Activated naive CD4-positive, alpha-beta T cell treated with anti-CD3 and anti-CD28 coated beads, Interleukin-2, amount 10 ng/mL, durations not matched to agents 7 days and 5 days (primary cell): Measurements from ENCODE around the gene STX4.
"Not testable (repeated sequence)": the region's sequence is repeated elsewhere in the genome, so short reads cannot be mapped to it uniquely, and the experiment has no call there.

Experiments
- CTCF ChIA-PET: fragments of 350-600 bp; sonication (Branson Sonifier 250); formaldehyde crosslinking; loops from one replicate; lab custom pipeline; 2021; ENCODE audit warnings: antibody characterized with exemption; lab: Charles Lee
- DNase-seq: peaks from one replicate; pipeline ENCODE4 v3.0.0-alpha.2; 2020
- H3K27ac Mint-ChIP-seq: one replicate; pipeline ENCODE4 v1.8.0; 2021; ENCODE audit warnings: mild to moderate bottlenecking, moderate library complexity, mixed read lengths
- H3K27me3 Mint-ChIP-seq: one replicate; pipeline ENCODE4 v1.8.0; 2021; ENCODE audit warnings: mild to moderate bottlenecking, mixed read lengths
- H3K36me3 Mint-ChIP-seq: one replicate; pipeline ENCODE4 v1.8.0; 2021; ENCODE audit warnings: mixed read lengths
- H3K4me1 Mint-ChIP-seq: one replicate; pipeline ENCODE4 v1.8.0; 2021; ENCODE audit warnings: mixed read lengths
- H3K4me3 Mint-ChIP-seq: one replicate; pipeline ENCODE4 v1.8.0; 2021; ENCODE audit warnings: mild to moderate bottlenecking, moderate library complexity, mixed read lengths
- H3K9me3 Mint-ChIP-seq: one replicate; pipeline ENCODE4 v1.8.0; 2021; ENCODE audit warnings: mixed read lengths

STX4 gene

DNA sequence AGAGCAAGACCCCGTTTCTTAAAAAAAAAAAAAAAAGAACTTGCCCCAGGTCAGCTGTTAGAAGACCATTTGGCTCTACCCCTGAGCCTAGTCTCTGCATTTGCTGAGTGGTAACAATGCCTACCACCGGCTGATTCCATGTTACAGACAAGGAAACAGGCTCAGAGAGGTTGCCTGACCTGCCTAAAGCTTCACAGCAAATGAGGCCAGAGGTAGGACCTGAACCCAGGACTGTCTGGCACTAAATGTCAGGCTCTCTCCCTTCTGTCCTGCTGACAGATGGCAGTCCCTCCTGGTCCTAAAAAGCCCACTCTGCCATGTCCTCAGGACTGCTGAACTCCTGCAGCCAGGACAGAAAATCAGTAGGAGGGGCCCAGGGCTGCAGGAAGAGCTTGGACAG lies 28.7 kb upstream of the STX4 start:
- H3K4me1 Mint-ChIP-seq = no peaks in the 10 kb centered on the region
- DNase-seq = no peak
- H3K27me3 Mint-ChIP-seq = peaks cover 68% of the 10 kb centered on the region
- H3K27ac Mint-ChIP-seq = no peak overlapping the region
- no peaks in the 10 kb centered on the region for H3K9me3 Mint-ChIP-seq
- H3K36me3 Mint-ChIP-seq = no peaks in the 10 kb centered on the region
- CTCF ChIA-PET = no interaction called here
- no peak overlapping the region for H3K4me3 Mint-ChIP-seq

DNA sequence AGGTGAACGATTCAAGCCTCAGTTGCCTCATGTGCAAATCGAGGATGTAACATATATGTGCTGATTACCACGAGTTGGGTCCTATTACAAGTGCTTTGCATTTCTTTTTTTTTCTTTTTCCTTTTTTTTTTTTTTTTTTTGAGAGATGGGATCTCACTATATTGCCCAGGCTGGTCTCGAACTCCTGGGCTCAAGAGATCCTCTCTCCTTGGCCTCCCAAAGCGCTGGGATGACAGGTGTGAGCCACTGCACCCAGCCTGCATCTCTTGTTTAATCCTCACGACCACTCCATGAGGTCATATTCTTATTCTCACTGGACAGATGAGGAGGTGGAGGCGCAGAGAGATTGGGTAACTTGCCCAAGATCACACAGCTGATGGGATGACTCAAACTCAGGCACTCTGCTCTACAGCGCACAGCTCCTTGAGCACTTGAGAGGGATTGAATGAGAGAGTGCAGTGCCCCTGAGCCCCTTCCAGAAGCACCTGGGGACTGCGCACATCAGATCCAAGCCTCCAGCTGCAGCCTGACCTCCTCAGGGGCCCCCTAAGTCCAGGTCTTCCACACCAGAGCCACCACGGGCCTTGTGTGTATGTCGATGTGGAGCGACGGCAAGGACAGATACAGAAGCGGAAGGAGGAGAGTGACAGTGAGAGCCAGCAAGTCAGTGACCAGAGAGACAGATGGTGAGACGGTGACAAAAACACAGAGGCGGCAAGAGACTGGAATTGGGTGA lies 27.8 kb upstream of the STX4 start:
- H3K36me3 Mint-ChIP-seq = no peaks in the 10 kb centered on the region
- CTCF ChIA-PET = no interaction called here
- peaks cover 70% of the 10 kb centered on the region for H3K27me3 Mint-ChIP-seq
- peaks cover 4% of the 10 kb centered on the region for H3K4me1 Mint-ChIP-seq
- H3K4me3 Mint-ChIP-seq = no peak overlapping the region
- DNase-seq = no peak
- H3K9me3 Mint-ChIP-seq = no peaks in the 10 kb centered on the region
- H3K27ac Mint-ChIP-seq = no peak overlapping the region

DNA sequence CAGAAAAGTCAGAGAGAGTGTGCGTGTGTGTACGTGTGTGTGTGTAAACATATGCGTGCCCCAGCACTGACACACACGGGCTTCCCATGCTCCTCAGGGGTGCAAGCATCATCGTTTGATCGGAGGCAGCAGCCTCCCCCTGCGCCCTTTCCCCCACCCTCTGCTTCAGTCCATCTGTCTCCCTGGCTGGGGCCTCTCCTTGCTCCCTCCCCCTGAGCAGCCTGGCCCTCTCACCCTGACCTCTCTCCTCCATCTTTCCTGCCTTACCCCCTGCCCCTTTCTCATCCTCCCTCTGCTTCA lies 27.3 kb upstream of the STX4 start:
- H3K4me3 Mint-ChIP-seq = no peak overlapping the region
- no peaks in the 10 kb centered on the region for H3K36me3 Mint-ChIP-seq
- DNase-seq = no peak
- H3K27ac Mint-ChIP-seq = no peak overlapping the region
- CTCF ChIA-PET = no interaction called here
- H3K9me3 Mint-ChIP-seq = no peaks in the 10 kb centered on the region
- H3K4me1 Mint-ChIP-seq = peaks cover 8% of the 10 kb centered on the region
- H3K27me3 Mint-ChIP-seq = peaks cover 72% of the 10 kb centered on the region

DNA sequence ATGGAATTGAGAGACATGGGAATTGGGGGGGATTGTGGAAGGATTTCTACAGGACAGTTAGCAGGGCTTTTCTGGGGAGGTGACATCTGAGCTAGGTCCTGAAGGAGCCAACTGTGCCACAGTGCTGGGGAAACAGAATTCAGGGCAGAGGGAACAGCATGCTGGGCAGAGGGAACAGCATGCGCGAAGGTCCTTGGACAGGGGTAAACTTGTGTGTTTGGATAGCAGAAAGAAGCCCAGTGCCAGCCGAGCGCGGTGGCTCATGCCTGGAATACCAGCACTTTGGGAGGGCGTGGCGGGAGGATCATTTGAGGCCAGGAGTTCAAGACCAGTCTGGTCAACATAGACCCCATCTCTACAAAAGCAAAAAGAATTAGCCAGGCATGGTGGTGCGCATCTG lies 26.8 kb upstream of the STX4 start:
- Mint-ChIP-seq H3K27ac (no peak overlapping the region), H3K36me3 (no peaks in the 10 kb centered on the region), H3K27me3 (peaks cover 76% of the 10 kb centered on the region), H3K4me3 (no peak overlapping the region), H3K4me1 (peaks cover 12% of the 10 kb centered on the region), H3K9me3 (no peaks in the 10 kb centered on the region)
- CTCF ChIA-PET = no interaction called here
- DNase-seq = no peak

DNA sequence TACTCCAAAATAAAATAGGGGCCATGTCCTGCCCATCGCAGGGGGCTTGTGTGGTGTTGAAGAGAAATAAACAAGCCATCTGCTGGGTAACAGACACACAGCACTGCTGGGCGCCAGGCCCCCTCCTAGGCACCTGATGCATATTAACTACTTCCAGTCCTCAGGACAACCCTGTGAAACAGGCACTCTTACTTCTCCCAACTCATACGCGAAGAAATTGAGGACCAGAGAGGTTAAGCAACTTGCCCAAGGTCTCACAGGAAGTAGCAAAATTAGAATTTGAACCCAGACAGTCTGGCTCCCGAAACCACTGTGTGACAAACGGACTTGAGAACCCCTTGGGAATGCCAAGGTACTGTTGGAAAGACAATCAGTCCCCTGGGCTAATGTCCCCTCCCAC lies 25.7 kb upstream of the STX4 start:
- CTCF ChIA-PET = no interaction called here
- Mint-ChIP-seq H3K4me1 (peaks cover 12% of the 10 kb centered on the region), H3K27me3 (peaks cover 87% of the 10 kb centered on the region), H3K9me3 (no peaks in the 10 kb centered on the region), H3K4me3 (no peak overlapping the region), H3K36me3 (no peaks in the 10 kb centered on the region), H3K27ac (no peak overlapping the region)
- DNase-seq = no peak

DNA sequence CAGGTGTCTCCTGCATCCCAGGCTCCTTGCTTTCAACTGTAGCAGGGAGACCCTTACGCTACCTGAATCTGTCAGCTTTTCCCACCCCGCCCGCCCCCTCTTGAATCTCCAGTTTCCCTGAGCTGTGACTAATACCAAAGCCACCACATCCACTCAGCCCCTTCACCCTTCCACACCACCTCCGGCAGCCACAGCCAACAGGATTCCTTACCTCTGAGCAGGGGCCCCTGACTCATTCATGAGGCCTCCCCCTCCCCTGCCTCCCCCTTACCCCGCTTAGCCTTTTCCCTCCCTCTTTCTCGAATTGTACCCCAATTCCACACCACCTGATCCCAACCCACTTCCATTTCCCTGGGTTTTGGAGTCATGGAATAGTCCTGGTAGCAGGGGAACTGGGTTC lies 25.2 kb upstream of the STX4 start:
- Mint-ChIP-seq H3K9me3 (no peaks in the 10 kb centered on the region), H3K27ac (no peak overlapping the region)
- DNase-seq = no peak

DNA sequence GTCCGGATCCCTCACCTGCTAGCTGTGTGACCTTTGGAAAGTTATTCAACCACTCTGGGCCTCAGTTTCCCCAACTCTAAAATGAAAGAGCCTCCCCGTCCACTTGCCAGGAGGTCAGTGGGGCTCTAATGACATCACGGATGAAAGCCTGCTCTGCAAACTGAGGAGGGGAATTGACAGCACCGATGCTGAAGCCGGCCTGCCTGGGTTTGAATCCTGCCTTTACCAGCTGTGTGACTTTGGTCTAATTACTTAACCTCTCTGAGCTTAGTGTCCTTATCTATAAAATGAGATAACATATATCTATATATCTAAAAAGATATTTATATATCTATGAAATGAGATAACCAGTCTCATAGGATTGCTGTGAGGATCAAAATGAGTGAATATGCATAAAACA lies 24.8 kb upstream of the STX4 start:
- no peak for DNase-seq
- CTCF ChIA-PET = interaction anchor here (0.9 kb wide), 1 partner anchor 23 kb away, joined by 3 read pairs; no protein-coding TSS in a partner anchor
- no peak overlapping the region for H3K4me3 Mint-ChIP-seq
- H3K27me3 Mint-ChIP-seq = peaks cover 91% of the 10 kb centered on the region
- no peaks in the 10 kb centered on the region for H3K9me3 Mint-ChIP-seq
- H3K36me3 Mint-ChIP-seq = no peaks in the 10 kb centered on the region
- H3K27ac Mint-ChIP-seq = no peak overlapping the region
- H3K4me1 Mint-ChIP-seq = peaks cover 12% of the 10 kb centered on the region

More for the DNA sequence above, 25.2 kb upstream of the STX4 start:
- Mint-ChIP-seq H3K4me1 (peaks cover 12% of the 10 kb centered on the region), H3K27me3 (peaks cover 91% of the 10 kb centered on the region), H3K4me3 (no peak overlapping the region), H3K36me3 (no peaks in the 10 kb centered on the region)
- CTCF ChIA-PET = no interaction called here

DNA sequence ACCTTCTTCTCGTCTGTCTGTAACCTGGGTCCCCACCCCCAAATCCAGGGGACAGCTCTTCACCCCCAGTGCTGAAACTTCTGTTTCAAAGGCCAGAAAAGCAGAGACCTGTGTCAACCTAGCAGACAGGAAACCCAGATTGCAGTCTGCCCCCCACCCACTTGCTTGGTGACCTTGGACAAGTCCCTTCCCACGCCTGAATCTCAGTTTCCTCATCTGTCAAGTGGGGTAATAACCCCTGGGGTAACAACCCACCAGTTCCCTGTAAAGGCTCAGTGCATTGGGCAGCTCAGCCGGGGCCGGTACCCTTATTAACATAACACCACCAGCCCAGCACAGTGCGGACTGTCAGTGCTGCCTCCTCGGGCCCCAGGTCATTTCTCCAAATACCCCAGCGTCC lies 24.2 kb upstream of the STX4 start:
- Mint-ChIP-seq H3K36me3 (no peaks in the 10 kb centered on the region), H3K27me3 (peaks cover 97% of the 10 kb centered on the region), H3K4me3 (no peak overlapping the region), H3K4me1 (peaks cover 12% of the 10 kb centered on the region), H3K27ac (no peak overlapping the region), H3K9me3 (no peaks in the 10 kb centered on the region)
- CTCF ChIA-PET = interaction anchor here (0.9 kb wide), 1 partner anchor 24 kb away, joined by 3 read pairs; no protein-coding TSS in a partner anchor
- no peak for DNase-seq

DNA sequence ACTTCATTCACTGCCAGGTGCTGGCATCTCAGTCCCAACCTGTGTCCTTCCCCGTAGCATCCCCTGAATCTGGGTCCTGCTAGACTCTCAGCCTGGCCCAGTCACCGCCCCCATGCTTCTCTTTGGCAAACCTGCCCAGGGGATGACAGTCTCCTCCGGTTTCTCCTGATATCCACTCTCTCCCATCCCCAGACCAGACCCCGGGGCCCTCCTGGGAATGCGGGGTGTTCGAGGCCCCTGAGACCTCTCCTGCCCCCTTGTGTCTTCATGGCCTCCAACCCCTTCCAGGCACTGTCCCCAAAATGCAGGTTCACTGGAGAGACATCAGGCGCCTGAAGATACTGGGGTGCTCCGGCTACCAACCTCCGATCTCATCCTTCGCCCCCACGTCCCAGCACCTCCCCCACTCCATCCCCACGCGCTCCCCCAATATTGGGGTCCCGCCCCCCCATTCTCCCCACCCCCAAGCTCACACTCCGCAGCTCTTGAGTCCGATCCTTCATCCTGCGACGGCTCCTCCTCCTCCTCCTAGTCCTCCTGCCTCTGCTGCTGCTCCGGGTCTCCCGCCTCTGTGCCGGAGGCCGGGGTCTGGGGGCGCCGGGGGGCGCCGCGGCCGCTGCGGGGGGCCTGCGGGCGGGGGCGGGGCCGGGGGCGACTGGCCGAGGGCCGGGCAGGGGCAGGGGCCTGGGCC lies 23.3 kb upstream of the STX4 start:
- Mint-ChIP-seq H3K4me3 (peak overlapping the region; percentile 28), H3K9me3 (no peaks in the 10 kb centered on the region), H3K27me3 (peaks cover 98% of the 10 kb centered on the region), H3K4me1 (peaks cover 12% of the 10 kb centered on the region), H3K36me3 (no peaks in the 10 kb centered on the region), H3K27ac (no peak overlapping the region)
- CTCF ChIA-PET = no interaction called here
- no peak for DNase-seq

DNA sequence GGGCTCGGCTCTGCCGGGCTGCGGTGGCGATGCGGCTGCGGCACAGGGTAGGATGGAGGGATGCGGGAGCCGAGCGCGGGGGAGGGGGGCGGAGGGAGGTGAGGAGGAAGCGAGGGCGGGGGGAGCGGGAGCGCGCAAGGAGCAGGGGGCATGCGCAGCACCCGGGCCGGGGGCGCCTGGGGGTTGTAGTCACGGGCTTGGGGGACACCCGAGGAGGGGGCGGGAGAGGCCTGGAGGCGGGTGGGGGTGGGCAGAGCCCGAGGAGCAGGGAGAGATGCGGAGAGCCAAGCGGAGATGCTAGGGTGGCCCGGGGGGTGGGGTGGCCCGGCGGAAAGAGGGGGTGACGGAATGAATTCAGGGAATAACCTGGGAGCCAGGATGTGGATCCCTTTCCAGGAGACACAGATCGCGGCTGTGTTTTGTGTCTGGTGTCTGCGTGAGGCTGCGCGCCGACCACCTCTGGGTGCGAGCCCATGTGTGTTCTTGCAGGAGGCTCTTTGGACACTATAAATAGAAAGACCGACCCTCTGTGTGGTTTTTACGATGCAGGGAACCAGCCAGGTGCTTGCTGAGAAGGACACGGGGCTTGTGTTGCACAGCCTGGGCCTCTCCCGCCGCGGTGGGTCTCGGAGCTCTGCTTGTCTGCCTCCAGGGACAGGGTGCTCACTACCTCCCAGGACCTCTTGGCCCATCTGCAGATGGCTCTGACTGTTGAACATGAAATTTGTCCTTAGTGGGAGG lies 22.6 kb upstream of the STX4 start, which contains the start of gene STX1B:
STX1B (minus strand) TSS at position 54 of the 741 bp plus-strand sequence. CDS start 242 bp downstream, outside the sequence.
- peaks cover 12% of the 10 kb centered on the region for H3K4me1 Mint-ChIP-seq
- H3K9me3 Mint-ChIP-seq = no peaks in the 10 kb centered on the region
- CTCF ChIA-PET = no interaction called here
- H3K4me3 Mint-ChIP-seq = peak within 1 kb of the TSS; percentile 57
- H3K27ac Mint-ChIP-seq = no peak within 1 kb of the TSS
- H3K27me3 Mint-ChIP-seq = peaks cover 99% of the 10 kb centered on the region
- DNase-seq = peak; percentile 70
- no peaks in the 10 kb centered on the region for H3K36me3 Mint-ChIP-seq

DNA sequence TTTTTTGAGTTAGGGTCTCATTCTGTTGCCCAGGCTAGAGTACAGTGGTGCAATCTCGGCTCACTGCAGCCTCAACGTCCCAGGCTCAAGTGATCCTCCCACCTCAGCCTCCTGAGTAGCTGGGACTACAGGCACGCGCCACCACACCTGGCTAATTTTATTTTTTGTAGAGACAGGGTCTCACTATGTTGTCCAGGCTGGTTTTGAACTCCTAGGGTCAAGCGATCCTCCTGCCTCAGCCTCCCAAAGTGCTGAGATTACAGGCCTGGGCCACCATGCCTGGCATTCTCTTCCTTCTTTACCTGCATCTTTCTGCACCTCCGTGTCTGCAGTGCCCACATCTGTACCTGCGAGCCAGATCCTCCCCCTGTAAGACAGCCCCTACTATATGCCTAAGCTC lies 21.5 kb upstream of the STX4 start:
- not testable (repeated sequence) for H3K9me3 Mint-ChIP-seq, H3K27ac Mint-ChIP-seq
- H3K4me3 Mint-ChIP-seq = peak overlapping the region; percentile 7

DNA sequence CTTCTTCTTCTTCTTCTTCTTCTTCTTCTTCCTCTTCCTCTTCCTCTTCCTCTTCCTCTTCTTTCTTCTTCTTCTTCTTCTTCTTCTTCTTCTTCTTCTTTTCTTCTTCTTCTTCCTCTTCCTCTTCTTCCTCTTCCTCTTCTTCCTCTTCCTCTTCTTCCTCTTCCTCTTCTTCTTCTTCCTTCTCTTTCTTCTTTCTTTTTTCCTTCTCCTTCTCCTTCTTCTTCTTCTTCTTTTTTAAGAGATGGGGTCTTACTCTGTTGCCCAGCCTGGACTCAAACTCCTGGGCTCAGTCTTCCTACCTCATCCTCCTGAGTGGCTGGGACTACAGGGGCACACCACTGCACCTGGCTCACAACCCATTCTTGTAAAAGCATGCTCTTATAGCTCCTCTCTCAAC lies 20.1 kb upstream of the STX4 start:
- H3K36me3 Mint-ChIP-seq, H3K9me3 Mint-ChIP-seq, CTCF ChIA-PET, H3K27ac Mint-ChIP-seq, DNase-seq, H3K4me3 Mint-ChIP-seq: not testable (repeated sequence)
- Mint-ChIP-seq H3K27me3 (peaks cover 78% of the 10 kb centered on the region), H3K4me1 (peaks cover 12% of the 10 kb centered on the region)

More for the DNA sequence above, 21.5 kb upstream of the STX4 start:
- H3K27me3 Mint-ChIP-seq = peaks cover 93% of the 10 kb centered on the region
- H3K4me1 Mint-ChIP-seq = peaks cover 12% of the 10 kb centered on the region
- H3K36me3 Mint-ChIP-seq, DNase-seq: not testable (repeated sequence)
- CTCF ChIA-PET = interaction anchor here (0.8 kb wide), 1 partner anchor 26 kb away, joined by 3 read pairs; the partner anchor contains the start of gene HSD3B7

DNA sequence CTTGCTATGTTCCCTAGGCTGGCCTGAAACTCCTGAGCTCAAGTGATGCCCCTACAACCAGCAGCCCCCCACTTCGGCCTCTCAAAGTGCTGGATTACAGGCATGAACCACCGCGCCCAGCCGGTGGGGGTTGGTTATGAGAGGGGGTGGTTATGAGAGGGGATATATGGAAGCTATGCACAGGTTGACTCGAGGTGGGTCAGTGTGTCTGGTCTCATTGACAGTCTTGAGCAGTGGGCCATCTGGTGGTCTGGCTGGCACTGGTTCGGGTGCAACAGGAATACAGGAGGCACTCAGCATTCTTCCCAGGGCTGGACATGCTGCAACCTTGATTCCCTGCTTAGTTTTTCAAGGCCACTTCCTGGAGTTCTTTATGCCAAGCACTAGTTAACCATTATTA lies 17.3 kb upstream of the STX4 start:
- CTCF ChIA-PET = no interaction called here
- no peaks in the 10 kb centered on the region for H3K9me3 Mint-ChIP-seq
- DNase-seq = no peak
- H3K27ac Mint-ChIP-seq = no peak overlapping the region
- H3K36me3 Mint-ChIP-seq = no peaks in the 10 kb centered on the region
- peaks cover 53% of the 10 kb centered on the region for H3K27me3 Mint-ChIP-seq
- H3K4me1 Mint-ChIP-seq = peaks cover 5% of the 10 kb centered on the region
- H3K4me3 Mint-ChIP-seq = no peak overlapping the region

DNA sequence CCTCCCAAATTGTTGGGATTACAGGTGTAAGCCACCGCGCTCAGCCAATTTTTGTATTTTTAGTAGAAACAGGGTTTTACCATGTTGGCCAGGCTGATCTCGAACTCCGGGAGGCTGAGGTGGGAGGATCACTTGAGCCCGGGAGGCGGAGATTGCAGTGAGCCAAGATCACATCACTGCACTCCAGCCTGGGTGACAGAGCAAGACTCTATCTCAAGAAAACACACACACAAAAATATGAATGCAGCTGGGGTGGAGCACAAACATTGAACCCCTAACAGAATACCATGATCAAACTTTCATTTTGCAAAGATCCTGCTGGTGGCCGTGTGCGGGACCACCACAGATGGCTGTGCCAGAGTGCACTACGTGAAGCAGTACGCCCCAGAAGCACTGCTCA lies 15.6 kb upstream of the STX4 start:
- H3K4me3 Mint-ChIP-seq, H3K9me3 Mint-ChIP-seq, H3K4me1 Mint-ChIP-seq, DNase-seq, H3K36me3 Mint-ChIP-seq, H3K27ac Mint-ChIP-seq: not testable (repeated sequence)
- CTCF ChIA-PET = interaction anchor here (0.6 kb wide), 1 partner anchor 341 kb away, joined by 3 read pairs; no protein-coding TSS in a partner anchor
- H3K27me3 Mint-ChIP-seq = peaks cover 35% of the 10 kb centered on the region
